ENCODE measurements around the gene A1CF. TPM values are rescaled to one million over a fixed set of nuclear protein-coding genes. Genes with fewer than 3 reads are reported as not detected.
"Not testable (repeated sequence)": the region's sequence is repeated elsewhere in the genome, so short reads cannot be mapped to it uniquely, and the experiment has no call there.

Gene A1CF
- total and polyA plus RNA-seq, 11 donors: 0.03 to 0.08 TPM; not detected in 9

DNA sequence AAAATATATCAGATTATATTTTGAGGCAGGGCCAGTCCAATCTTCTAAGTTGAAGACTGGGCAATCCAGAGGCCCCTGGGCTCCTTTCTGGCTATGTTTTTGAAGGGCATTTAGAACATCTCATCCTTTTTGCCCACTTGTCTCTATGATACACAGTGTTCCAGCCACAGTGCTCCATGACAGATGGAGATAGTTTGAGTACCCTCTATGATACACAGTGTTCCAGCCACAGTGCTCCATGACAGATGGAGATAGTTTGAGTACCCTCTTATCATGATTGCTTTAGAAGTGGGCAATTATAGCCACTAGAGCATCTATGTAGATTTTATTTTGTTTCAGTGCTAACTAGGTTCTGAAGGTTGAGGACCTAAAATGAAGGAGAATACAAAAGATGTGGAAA, 33.1 kb upstream of the A1CF start:
- no peak overlapping the region for H3K4me3 ChIP-seq
- no peak for TF ChIP-seq POLR2A (IDR thresholded peaks at IDR 0.05)
- ATAC-seq: peak; percentile 55 to 91 (median 90)
- no peaks in the 10 kb centered on the region for H3K36me3 ChIP-seq
- no peak for DNase-seq
- H3K9me3 ChIP-seq: peaks cover 0 to 6% (median 1%) of the 10 kb centered on the region in 12 donors
- intact Hi-C loops (cut with DNase I): no loop called here
- peaks cover 0 to 10% (median 2%) of the 10 kb centered on the region in 12 donors for H3K4me1 ChIP-seq
- no peak overlapping the region for H3K27ac ChIP-seq
- no peaks in the 10 kb centered on the region for H3K27me3 ChIP-seq

DNA sequence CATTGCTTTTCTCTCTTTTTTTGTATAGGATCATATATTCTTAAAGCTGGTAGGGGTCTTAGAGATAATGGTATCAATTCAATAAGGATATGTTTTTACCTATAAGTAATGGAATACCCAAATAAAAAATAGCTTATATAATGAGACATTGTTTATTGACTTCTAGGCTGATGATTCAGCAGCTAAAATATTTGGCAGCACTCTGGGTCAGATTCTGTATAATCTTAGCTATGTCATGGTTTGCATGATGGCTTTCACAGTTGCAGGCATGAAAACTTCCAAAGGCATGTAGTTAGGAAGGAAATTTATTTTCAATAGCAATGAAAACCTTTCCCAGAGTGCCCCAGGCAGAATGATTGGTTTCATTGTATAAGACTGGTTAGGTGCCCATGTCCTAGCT, 32.1 kb upstream of the A1CF start:
- intact Hi-C loops (cut with DNase I): no loop called here
- H3K9me3 ChIP-seq: no peaks in the 10 kb centered on the region
- TF ChIP-seq, protein P1, sequence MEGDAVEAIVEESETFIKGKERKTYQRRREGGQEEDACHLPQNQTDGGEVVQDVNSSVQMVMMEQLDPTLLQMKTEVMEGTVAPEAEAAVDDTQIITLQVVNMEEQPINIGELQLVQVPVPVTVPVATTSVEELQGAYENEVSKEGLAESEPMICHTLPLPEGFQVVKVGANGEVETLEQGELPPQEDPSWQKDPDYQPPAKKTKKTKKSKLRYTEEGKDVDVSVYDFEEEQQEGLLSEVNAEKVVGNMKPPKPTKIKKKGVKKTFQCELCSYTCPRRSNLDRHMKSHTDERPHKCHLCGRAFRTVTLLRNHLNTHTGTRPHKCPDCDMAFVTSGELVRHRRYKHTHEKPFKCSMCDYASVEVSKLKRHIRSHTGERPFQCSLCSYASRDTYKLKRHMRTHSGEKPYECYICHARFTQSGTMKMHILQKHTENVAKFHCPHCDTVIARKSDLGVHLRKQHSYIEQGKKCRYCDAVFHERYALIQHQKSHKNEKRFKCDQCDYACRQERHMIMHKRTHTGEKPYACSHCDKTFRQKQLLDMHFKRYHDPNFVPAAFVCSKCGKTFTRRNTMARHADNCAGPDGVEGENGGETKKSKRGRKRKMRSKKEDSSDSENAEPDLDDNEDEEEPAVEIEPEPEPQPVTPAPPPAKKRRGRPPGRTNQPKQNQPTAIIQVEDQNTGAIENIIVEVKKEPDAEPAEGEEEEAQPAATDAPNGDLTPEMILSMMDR (IDR thresholded peaks at IDR 0.05): no peak
- no peak for TF ChIP-seq POLR2A (IDR thresholded peaks at IDR 0.05)
- no peaks in the 10 kb centered on the region for H3K27me3 ChIP-seq
- no peak for DNase-seq
- H3K36me3 ChIP-seq: no peaks in the 10 kb centered on the region
- H3K4me3 ChIP-seq: no peak overlapping the region
- peaks cover 0 to 10% (median 2%) of the 10 kb centered on the region in 12 donors for H3K4me1 ChIP-seq
- ATAC-seq: peak in 2 of 4 donors; percentile 45 to 57
- H3K27ac ChIP-seq: no peak overlapping the region

DNA sequence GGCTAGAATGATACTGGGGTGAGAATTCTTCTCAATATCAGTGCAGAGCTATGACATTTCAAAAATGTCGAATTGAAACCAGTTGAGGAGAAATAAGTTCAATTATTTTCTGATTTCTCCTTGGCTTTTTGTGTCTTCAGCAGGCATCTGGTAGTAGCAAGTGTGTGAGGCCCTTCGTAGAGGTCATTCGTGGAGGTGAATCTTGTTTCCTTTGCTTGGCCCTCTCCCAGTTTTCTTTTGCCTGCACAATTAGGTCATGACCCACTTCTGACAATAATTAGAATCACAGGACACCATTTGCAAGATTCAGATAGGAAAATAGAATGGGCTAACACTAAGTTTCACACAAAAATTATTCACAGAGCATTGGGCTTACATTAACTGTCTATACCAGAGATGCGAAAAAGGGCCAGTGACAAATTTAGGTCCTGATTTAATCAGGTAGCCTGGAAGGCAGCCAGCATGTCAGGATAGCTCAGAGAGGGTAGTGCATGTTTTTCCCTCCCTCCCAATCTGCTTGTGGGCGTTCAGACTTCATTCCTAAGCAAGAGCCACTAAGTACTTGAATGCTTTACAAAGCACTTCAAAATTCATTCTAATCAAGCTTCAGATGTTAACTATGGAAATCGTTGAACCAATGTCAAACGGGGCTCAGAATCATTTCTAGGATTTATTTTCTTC, 24.0 kb upstream of the A1CF start:
- no peaks in the 10 kb centered on the region for H3K27me3 ChIP-seq
- WGBS, 4 donors: 44 to 54% (median 50%) methylated on average over 7 of the region's 7 CpGs
- H3K9me3 ChIP-seq: peaks cover 0 to 7% (median 0%) of the 10 kb centered on the region in 12 donors
- H3K36me3 ChIP-seq: no peaks in the 10 kb centered on the region
- TF ChIP-seq, protein P1 (IDR thresholded peaks at IDR 0.05): no peak
- TF ChIP-seq POLR2A (IDR thresholded peaks at IDR 0.05): no peak
- intact Hi-C loops (cut with DNase I): no loop called here
- H3K4me1 ChIP-seq: peaks cover 0 to 6% (median 0%) of the 10 kb centered on the region in 12 donors
- DNase-seq (peak in 2 of 5 donors; percentile 22 to 41), ATAC-seq (peak in 1 of 4 donors; percentile 31)
- H3K27ac ChIP-seq: no peak overlapping the region
- no peak overlapping the region for H3K4me3 ChIP-seq

GRCh38 chr10:50908366-50908765, 22.9 kb upstream of the A1CF start:
- Histone ChIP-seq H3K36me3 (no peaks in the 10 kb centered on the region), H3K27ac (no peak overlapping the region), H3K9me3 (peaks cover 0 to 10% (median 0%) of the 10 kb centered on the region in 12 donors), H3K27me3 (no peaks in the 10 kb centered on the region), H3K4me3 (no peak overlapping the region), H3K4me1 (peaks cover 0 to 6% (median 0%) of the 10 kb centered on the region in 12 donors)
- no peak for TF ChIP-seq POLR2A (IDR thresholded peaks at IDR 0.05)
- TF ChIP-seq, protein P1 (IDR thresholded peaks at IDR 0.05): no peak
- 85 to 93% (median 89%) methylated on average over 4 of the region's 4 CpGs for WGBS, 4 donors
- DNase-seq: no peak
- intact Hi-C loops (cut with DNase I): no loop called here
- ATAC-seq: no peak

GRCh38 chr10:50905797-50906196, 20.4 kb upstream of the A1CF start:
- H3K4me1 ChIP-seq; DNase-seq; intact Hi-C loops (cut with DNase I); H3K27me3 ChIP-seq; H3K27ac ChIP-seq; H3K36me3 ChIP-seq; H3K4me3 ChIP-seq; H3K9me3 ChIP-seq; ATAC-seq: not testable (repeated sequence)
- WGBS, 4 donors: 87 to 88% (median 88%) methylated on average over 15 of the region's 15 CpGs
